ENCODE data around the gene PXK.

Gene PXK

DNA sequence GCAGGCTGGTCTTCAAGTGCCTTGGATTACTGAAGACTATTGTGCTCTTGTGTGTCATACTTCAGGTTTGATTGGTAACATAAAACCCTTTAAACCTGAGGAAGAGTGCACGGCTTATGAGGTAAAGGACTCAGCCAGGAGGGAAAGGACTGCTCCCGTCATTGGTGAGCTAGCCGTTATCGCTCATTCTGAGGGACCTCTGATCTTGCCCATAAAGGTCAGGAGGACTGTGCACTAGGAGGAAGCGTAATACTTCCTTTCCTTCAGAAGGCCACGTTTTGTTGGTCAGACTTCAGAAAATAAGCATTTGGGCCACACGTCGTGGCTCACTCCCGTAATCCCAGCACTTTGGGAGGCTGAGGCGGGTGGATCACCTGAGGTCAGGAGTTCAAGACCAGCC, 37.7 kb downstream of the PXK start:
- Histone ChIP-seq H3K9ac (ENCODE audit: low read length) (no peak overlapping the region), H3K27ac (ENCODE audit: low read length) (no peak overlapping the region), H3K36me3 (replicated peaks; ENCODE audit: insufficient read depth, low read length) (no peaks in the 10 kb centered on the region), H3K79me2 (ENCODE audit: low read length) (no peaks in the 10 kb centered on the region), H3K27me3 (replicated peaks; ENCODE audit: insufficient read depth, low read length) (no peaks in the 10 kb centered on the region), H4K20me1 (ENCODE audit: insufficient read depth, low read length) (no peaks in the 10 kb centered on the region), H3K9me3 (replicated peaks; ENCODE audit: insufficient read depth, low read length) (no peaks in the 10 kb centered on the region), H3F3A (ENCODE audit: insufficient read depth, low read length) (no peaks in the 10 kb centered on the region), H3K4me2 (ENCODE audit: low read depth, low read length) (no peak overlapping the region), H3K4me1 (ENCODE audit: low read length) (no peaks in the 10 kb centered on the region), H2AFZ (ENCODE audit: low read length) (no peak overlapping the region), H3K9me2 (replicated peaks; ENCODE audit: insufficient read depth, low read length) (no peaks in the 10 kb centered on the region), H3K4me3 (ENCODE audit: low read length) (no peak overlapping the region)
- no peak for DNase-seq
- TF ChIP-seq EZH2 (optimal IDR thresholded peaks at IDR 0.05; ENCODE audit: low read depth, low read length), result no peak
- TF ChIP-seq EZH2phosphoT487 (IDR thresholded peaks at IDR 0.05; ENCODE audit: low read length), result no peak
- TF ChIP-seq, protein P1, sequence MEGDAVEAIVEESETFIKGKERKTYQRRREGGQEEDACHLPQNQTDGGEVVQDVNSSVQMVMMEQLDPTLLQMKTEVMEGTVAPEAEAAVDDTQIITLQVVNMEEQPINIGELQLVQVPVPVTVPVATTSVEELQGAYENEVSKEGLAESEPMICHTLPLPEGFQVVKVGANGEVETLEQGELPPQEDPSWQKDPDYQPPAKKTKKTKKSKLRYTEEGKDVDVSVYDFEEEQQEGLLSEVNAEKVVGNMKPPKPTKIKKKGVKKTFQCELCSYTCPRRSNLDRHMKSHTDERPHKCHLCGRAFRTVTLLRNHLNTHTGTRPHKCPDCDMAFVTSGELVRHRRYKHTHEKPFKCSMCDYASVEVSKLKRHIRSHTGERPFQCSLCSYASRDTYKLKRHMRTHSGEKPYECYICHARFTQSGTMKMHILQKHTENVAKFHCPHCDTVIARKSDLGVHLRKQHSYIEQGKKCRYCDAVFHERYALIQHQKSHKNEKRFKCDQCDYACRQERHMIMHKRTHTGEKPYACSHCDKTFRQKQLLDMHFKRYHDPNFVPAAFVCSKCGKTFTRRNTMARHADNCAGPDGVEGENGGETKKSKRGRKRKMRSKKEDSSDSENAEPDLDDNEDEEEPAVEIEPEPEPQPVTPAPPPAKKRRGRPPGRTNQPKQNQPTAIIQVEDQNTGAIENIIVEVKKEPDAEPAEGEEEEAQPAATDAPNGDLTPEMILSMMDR (IDR thresholded peaks at IDR 0.05; ENCODE audit: low read length), result no peak

DNA sequence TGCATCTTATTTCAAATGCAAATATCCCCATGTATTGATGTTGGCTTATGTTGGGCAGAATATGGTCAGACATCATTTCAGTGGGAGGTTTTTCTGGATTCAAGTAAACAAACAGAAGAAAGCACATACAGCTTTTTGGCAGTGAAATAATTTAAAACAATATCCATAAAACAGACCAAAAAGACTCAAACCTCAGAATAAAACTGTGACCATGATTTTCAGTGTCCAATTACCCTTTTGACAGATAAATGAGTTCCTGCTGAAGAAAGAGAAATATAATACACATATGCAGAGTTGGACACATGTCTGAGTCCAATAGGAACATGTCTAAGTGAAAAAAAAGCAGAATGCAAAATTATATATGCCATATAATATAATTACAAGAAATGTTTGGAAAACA, 39.1 kb downstream of the PXK start:
- Histone ChIP-seq H3K9me2 (replicated peaks; ENCODE audit: insufficient read depth, low read length) (no peaks in the 10 kb centered on the region), H3K4me2 (ENCODE audit: low read depth, low read length) (no peak overlapping the region), H3F3A (ENCODE audit: insufficient read depth, low read length) (no peaks in the 10 kb centered on the region), H3K27me3 (replicated peaks; ENCODE audit: insufficient read depth, low read length) (no peaks in the 10 kb centered on the region), H3K4me1 (ENCODE audit: low read length) (no peaks in the 10 kb centered on the region), H2AFZ (ENCODE audit: low read length) (no peak overlapping the region), H3K79me2 (ENCODE audit: low read length) (no peaks in the 10 kb centered on the region), H3K4me3 (ENCODE audit: low read length) (no peak overlapping the region), H4K20me1 (ENCODE audit: insufficient read depth, low read length) (no peaks in the 10 kb centered on the region), H3K9me3 (replicated peaks; ENCODE audit: insufficient read depth, low read length) (no peaks in the 10 kb centered on the region), H3K27ac (ENCODE audit: low read length) (no peak overlapping the region), H3K9ac (ENCODE audit: low read length) (no peak overlapping the region), H3K36me3 (replicated peaks; ENCODE audit: insufficient read depth, low read length) (no peaks in the 10 kb centered on the region)
- no peak for TF ChIP-seq EZH2phosphoT487 (IDR thresholded peaks at IDR 0.05; ENCODE audit: low read length)
- TF ChIP-seq EZH2 (optimal IDR thresholded peaks at IDR 0.05; ENCODE audit: low read depth, low read length), result no peak
- TF ChIP-seq, protein P1 (IDR thresholded peaks at IDR 0.05; ENCODE audit: low read length), result no peak
- no peak for DNase-seq

DNA sequence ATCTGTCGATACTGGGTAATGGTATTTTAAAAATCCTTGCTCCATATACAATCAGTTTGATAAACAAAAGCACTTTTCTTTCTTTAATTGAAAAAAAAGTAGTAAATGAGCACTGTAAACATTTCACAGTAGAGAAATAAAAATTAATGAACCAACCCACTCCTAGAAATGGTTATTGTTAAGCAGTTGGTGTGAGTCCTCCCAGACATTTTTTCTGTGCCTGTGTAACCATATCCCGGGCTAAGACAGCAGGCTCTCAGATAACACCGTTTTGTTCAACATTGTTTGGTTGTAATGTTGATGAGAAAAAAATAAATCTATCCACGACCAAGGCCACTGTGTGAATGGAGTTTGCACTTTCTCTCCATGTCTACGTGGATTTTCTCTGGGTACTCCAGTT, 42.6 kb downstream of the PXK start:
- H3K4me2 ChIP-seq (ENCODE audit: low read depth, low read length), result no peak overlapping the region
- H3K9me2 ChIP-seq (replicated peaks; ENCODE audit: insufficient read depth, low read length), result no peaks in the 10 kb centered on the region
- no peaks in the 10 kb centered on the region for H3K79me2 ChIP-seq (ENCODE audit: low read length)
- no peaks in the 10 kb centered on the region for H3F3A ChIP-seq (ENCODE audit: insufficient read depth, low read length)
- H3K27me3 ChIP-seq (replicated peaks; ENCODE audit: insufficient read depth, low read length), result no peaks in the 10 kb centered on the region
- H3K9me3 ChIP-seq (replicated peaks; ENCODE audit: insufficient read depth, low read length), result no peaks in the 10 kb centered on the region
- H3K9ac ChIP-seq (ENCODE audit: low read length), result no peak overlapping the region
- TF ChIP-seq EZH2phosphoT487 (IDR thresholded peaks at IDR 0.05; ENCODE audit: low read length), result no peak
- no peak for DNase-seq
- H3K27ac ChIP-seq (ENCODE audit: low read length), result no peak overlapping the region
- H2AFZ ChIP-seq (ENCODE audit: low read length), result no peak overlapping the region
- H3K4me1 ChIP-seq (ENCODE audit: low read length), result no peaks in the 10 kb centered on the region
- H3K36me3 ChIP-seq (replicated peaks; ENCODE audit: insufficient read depth, low read length), result no peaks in the 10 kb centered on the region
- no peak overlapping the region for H3K4me3 ChIP-seq (ENCODE audit: low read length)
- no peaks in the 10 kb centered on the region for H4K20me1 ChIP-seq (ENCODE audit: insufficient read depth, low read length)

DNA sequence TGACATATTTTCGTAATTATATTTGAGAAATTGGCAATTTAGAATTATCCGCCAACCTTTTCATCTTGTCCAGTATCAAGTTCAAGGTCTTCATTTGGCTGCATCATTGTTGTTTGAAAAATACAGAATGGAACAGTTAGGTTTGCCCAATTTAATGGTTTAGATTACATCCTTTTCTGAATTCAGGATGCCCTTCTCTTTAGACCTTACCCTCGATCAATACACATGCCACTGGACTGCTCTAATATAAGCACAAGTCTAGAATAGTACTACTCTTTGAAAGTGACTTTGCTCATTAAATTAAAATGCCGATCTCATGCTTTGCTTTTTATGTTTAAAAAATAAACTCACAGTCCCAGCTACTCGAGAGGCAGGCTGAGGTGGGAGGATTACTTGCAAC, 44.5 kb downstream of the PXK start:
- Histone ChIP-seq H3F3A (ENCODE audit: insufficient read depth, low read length) (no peaks in the 10 kb centered on the region), H3K27me3 (replicated peaks; ENCODE audit: insufficient read depth, low read length) (no peaks in the 10 kb centered on the region), H3K36me3 (replicated peaks; ENCODE audit: insufficient read depth, low read length) (no peaks in the 10 kb centered on the region), H3K4me2 (ENCODE audit: low read depth, low read length) (no peak overlapping the region), H3K9me3 (replicated peaks; ENCODE audit: insufficient read depth, low read length) (no peaks in the 10 kb centered on the region), H4K20me1 (ENCODE audit: insufficient read depth, low read length) (no peaks in the 10 kb centered on the region), H3K9ac (ENCODE audit: low read length) (no peak overlapping the region), H3K4me3 (ENCODE audit: low read length) (no peak overlapping the region), H3K4me1 (ENCODE audit: low read length) (no peaks in the 10 kb centered on the region), H3K9me2 (replicated peaks; ENCODE audit: insufficient read depth, low read length) (no peaks in the 10 kb centered on the region), H2AFZ (ENCODE audit: low read length) (no peak overlapping the region), H3K27ac (ENCODE audit: low read length) (no peak overlapping the region), H3K79me2 (ENCODE audit: low read length) (no peaks in the 10 kb centered on the region)
- no peak for DNase-seq
- TF ChIP-seq EZH2 (optimal IDR thresholded peaks at IDR 0.05; ENCODE audit: low read depth, low read length) (no peak), EZH2phosphoT487 (IDR thresholded peaks at IDR 0.05; ENCODE audit: low read length) (no peak)
- TF ChIP-seq, protein P1 (IDR thresholded peaks at IDR 0.05; ENCODE audit: low read length), result no peak
